Psoas muscle (tissue), 8 donors: ENCODE data around the gene SLC25A51. TPM values are rescaled to one million over a fixed set of nuclear protein-coding genes. Genes with fewer than 3 reads are reported as not detected.

Experiments used
- ATAC-seq, 4 donors: fragments of 200-7000 bp; cut with Tn5 transposase; one replicate each; pipeline ENCODE4 v1.9.1; 2020; ENCODE audit warnings: moderate library complexity in 3 of 4, mild to moderate bottlenecking in 2 of 4
- DNase-seq, 2 donors: peaks; one replicate each; pipeline ENCODE4 v3.0.0-alpha.2; 2020
- H3K27ac ChIP-seq: fragments of 200-600 bp; one replicate; pipeline ENCODE4 v1.8.0; 2022
- H3K27me3 ChIP-seq, 3 donors: fragments of 200-600 bp in 1 of 3; one replicate each; pipeline versions ENCODE4 v1.6.1 to v1.8.0; 2013 to 2022; ENCODE audit warnings: low read length in 2 of 3, mild to moderate bottlenecking in 2 of 3, moderate library complexity in 1 of 3; ENCODE audit not compliant: insufficient read depth in 3 of 3
- H3K36me3 ChIP-seq, 2 donors: fragments of 200-600 bp in 1 of 2; one replicate each; pipeline versions ENCODE4 v1.6.1 to v1.8.0; 2013 to 2022; ENCODE audit warnings: low read depth in 1 of 2, mild to moderate bottlenecking in 1 of 2, moderate library complexity in 1 of 2; ENCODE audit not compliant: insufficient read depth in 1 of 2
- H3K4me1 ChIP-seq: fragments of 200-600 bp; one replicate; pipeline ENCODE4 v1.8.0; 2022
- H3K4me3 ChIP-seq: fragments of 200-600 bp; one replicate; pipeline ENCODE4 v1.8.0; 2022; ENCODE audit warnings: mild to moderate bottlenecking
- H3K9me3 ChIP-seq: fragments of 200-600 bp; one replicate; pipeline ENCODE4 v1.8.0; 2022
- CTCF ChIP-seq: fragments of 200-600 bp; IDR thresholded peaks from one replicate; pipeline ENCODE4 v1.8.0; 2022; ENCODE audit warnings: antibody characterized with exemption
- WGBS, 3 donors: extraction: QIAGEN DNeasy Blood & Tissue Kit; methylation state at CpG; one replicate each; pipeline versions ENCODE4 v1.1.6 to v1.1.7; 2013; 5-methylcytosine and 5-hydroxymethylcytosine counted together
- intact Hi-C, 2 donors: fragments of 100-400 bp; cut with DNase I; formaldehyde crosslinking; loops; one replicate each; pipeline versions ENCODE4 v1.11.0 to v1.14.2; 2022
- polyA plus RNA-seq, 3 donors: library from polyadenylated mRNA; stranded (reverse); fragments of 200-250 nt; gene quantifications; one replicate each; pipeline ENCODE4 v1.2.3, GENCODE V29; 2013
- total RNA-seq, 4 donors: library from RNA; stranded (reverse); fragmentation: NEBNext Ultra II Directional in 2 of 4; extraction: Animal tissue kit (Norgen Biotek cat#: 25700) in 2 of 4; gene quantifications; one replicate each; pipeline versions ENCODE4 v1.2.1 to v1.2.4, GENCODE V29; 2021 to 2023
- donor health status: healthy with polysubstance abuse.
- donor health status: DM: no; HTN: no; CAD: no; lungs with moderate emphysema.
- donor health status: Bipolar disorder and iron deficiency.
- donor health status: healthy.
- donor health status: DM: yes; HTN: yes; CAD: no.
- donor health status: DM: no; HTN: no; CAD: no.
- donor health status: DM: no; HTN: no; CAD: no.
- donor health status: DM: yes; HTN: yes; CAD: no.

Gene SLC25A51
- total and polyA plus RNA-seq, 7 donors = 8.4 to 25.3 (median 18.4) TPM

GRCh38 chr9:37943345-37944265 lies 39.7 kb upstream of the SLC25A51 start:
- Histone ChIP-seq H3K27ac (no peak overlapping the region), H3K4me1 (peaks cover 9% of the 10 kb centered on the region), H3K27me3 (no peaks in the 10 kb centered on the region), H3K4me3 (no peak overlapping the region), H3K36me3 (peaks cover 3 to 31% of the 10 kb centered on the region in 2 donors), H3K9me3 (no peaks in the 10 kb centered on the region)
- intact Hi-C loops = no loop called here
- ATAC-seq (peak in 1 of 4 donors; percentile 22), DNase-seq (peak; percentile 37 to 38)
- TF ChIP-seq CTCF = no peak
- 59 to 77% (median 62%) methylated on average over 12 of the region's 12 CpGs for WGBS, 3 donors

GRCh38 chr9:37942621-37943344 lies 38.9 kb upstream of the SLC25A51 start:
- intact Hi-C loops = no loop called here
- DNase-seq = peak in 1 of 2 donors; percentile 32
- no peaks in the 10 kb centered on the region for H3K9me3 ChIP-seq
- H3K36me3 ChIP-seq = peaks cover 3 to 23% of the 10 kb centered on the region in 2 donors
- no peak for TF ChIP-seq CTCF
- ATAC-seq = no peak
- peaks cover 16% of the 10 kb centered on the region for H3K4me1 ChIP-seq
- no peak overlapping the region for H3K4me3 ChIP-seq
- H3K27ac ChIP-seq = no peak overlapping the region
- no peaks in the 10 kb centered on the region for H3K27me3 ChIP-seq
- WGBS, 3 donors = 87 to 90% (median 88%) methylated on average over 11 to 12 of the region's 12 CpGs

- Histone ChIP-seq H3K4me3 (no peak overlapping the region), H3K36me3 (peaks cover 0 to 8% of the 10 kb centered on the region in 2 donors), H3K27ac (no peak overlapping the region), H3K27me3 (no peaks in the 10 kb centered on the region), H3K9me3 (no peaks in the 10 kb centered on the region), H3K4me1 (peaks cover 16% of the 10 kb centered on the region)
- 98% methylated on average over 2 of the region's 2 CpGs for WGBS, 3 donors
- DNase-seq (no peak), ATAC-seq (no peak)
- TF ChIP-seq CTCF = no peak
- intact Hi-C loops = no loop called here
Observed at GRCh38 chr9:37941253-37941652, 37.3 kb upstream of the SLC25A51 start.

GRCh38 chr9:37939575-37940095 lies 35.7 kb upstream of the SLC25A51 start:
- intact Hi-C loops = no loop called here
- Histone ChIP-seq H3K36me3 (no peaks in the 10 kb centered on the region), H3K27me3 (no peaks in the 10 kb centered on the region), H3K27ac (no peak overlapping the region), H3K4me1 (peaks cover 16% of the 10 kb centered on the region), H3K9me3 (no peaks in the 10 kb centered on the region), H3K4me3 (no peak overlapping the region)
- no peak for TF ChIP-seq CTCF
- no peak for ATAC-seq
- no peak for DNase-seq
- WGBS, 3 donors = 89 to 95% (median 90%) methylated on average over 6 of the region's 6 CpGs
